ENCODE results near the gene TMC6.

The TMC6 gene

DNA sequence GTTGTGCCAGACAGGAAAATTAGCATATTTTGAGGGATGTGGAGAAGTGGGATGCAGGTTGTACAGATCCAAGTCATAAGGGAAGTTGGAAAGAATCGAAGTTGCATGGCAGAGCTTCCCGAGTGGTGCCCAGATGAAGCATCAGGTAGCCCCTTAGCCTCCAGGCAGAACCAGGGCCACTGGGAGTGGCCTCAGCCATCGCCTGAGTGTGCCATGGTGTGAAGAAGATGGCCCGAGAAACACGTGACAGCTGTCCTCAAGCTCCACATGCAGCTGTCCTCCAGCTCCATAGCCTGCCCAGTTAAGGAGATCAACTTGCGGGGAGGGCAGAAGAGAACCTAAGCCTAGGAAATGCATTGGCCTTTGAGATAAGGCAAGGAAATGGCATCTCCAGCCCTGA lies 33.5 kb downstream of the TMC6 start:
- Histone ChIP-seq H3K27me3 (ENCODE audit: insufficient read depth, low read length, poor library complexity) (no peaks in the 10 kb centered on the region), H4K20me1 (ENCODE audit: insufficient read depth, low read length) (no peaks in the 10 kb centered on the region), H2AFZ (ENCODE audit: low read depth, low read length) (no peak overlapping the region), H3K4me2 (ENCODE audit: insufficient read depth, low read length) (no peak overlapping the region), H3K36me3 (ENCODE audit: insufficient read depth, low read length) (peaks cover 99% of the 10 kb centered on the region), H3K9me3 (ENCODE audit: insufficient read depth, low read length, severe bottlenecking) (no peaks in the 10 kb centered on the region), H3K4me1 (ENCODE audit: insufficient read depth, low read length) (no peaks in the 10 kb centered on the region), H3K9ac (ENCODE audit: low read depth, low read length) (no peak overlapping the region), H3K27ac (ENCODE audit: low read length) (no peak overlapping the region), H3K4me3 (ENCODE audit: low read depth in 1 of 2, low read length in 2 of 2) (no peak overlapping the region), H3K79me2 (ENCODE audit: insufficient read depth, low read length) (no peaks in the 10 kb centered on the region)
- no peak for ATAC-seq (ENCODE audit: insufficient read depth, low read depth)
- TF ChIP-seq EZH2 (IDR thresholded peaks at IDR 0.05; ENCODE audit: borderline replicate concordance, low read depth, low read length, severe bottlenecking), result no peak
- TF ChIP-seq, protein P1, sequence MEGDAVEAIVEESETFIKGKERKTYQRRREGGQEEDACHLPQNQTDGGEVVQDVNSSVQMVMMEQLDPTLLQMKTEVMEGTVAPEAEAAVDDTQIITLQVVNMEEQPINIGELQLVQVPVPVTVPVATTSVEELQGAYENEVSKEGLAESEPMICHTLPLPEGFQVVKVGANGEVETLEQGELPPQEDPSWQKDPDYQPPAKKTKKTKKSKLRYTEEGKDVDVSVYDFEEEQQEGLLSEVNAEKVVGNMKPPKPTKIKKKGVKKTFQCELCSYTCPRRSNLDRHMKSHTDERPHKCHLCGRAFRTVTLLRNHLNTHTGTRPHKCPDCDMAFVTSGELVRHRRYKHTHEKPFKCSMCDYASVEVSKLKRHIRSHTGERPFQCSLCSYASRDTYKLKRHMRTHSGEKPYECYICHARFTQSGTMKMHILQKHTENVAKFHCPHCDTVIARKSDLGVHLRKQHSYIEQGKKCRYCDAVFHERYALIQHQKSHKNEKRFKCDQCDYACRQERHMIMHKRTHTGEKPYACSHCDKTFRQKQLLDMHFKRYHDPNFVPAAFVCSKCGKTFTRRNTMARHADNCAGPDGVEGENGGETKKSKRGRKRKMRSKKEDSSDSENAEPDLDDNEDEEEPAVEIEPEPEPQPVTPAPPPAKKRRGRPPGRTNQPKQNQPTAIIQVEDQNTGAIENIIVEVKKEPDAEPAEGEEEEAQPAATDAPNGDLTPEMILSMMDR (IDR thresholded peaks at IDR 0.05; ENCODE audit: borderline replicate concordance, extremely low read depth, low read length, poor library complexity, severe bottlenecking), result no peak
- no peak for DNase-seq

DNA sequence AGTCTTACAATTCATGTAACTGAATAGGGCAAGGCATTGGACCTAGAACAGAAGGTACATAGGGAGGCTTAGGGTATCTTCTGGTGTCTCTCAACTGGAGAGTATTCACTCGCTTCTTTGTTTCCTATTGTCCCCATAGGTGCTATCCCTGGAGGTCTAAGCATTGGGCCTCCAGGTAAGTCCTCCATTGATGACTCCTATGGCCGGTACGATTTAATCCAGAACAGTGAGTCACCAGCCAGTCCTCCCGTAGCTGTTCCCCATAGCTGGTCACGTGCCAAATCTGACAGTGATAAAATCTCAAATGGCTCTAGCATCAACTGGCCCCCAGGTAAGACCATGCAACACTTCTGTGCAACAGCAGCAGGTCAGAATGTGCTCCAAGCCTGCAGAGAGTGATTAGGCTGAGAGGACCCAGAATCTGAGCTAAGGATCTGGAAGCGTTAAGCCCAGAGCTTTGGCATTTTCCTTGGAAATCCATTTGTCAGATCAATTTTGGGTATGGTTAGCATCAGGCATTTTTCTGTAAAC lies 35.7 kb downstream of the TMC6 start:
- H2AFZ ChIP-seq (ENCODE audit: low read depth, low read length), result no peak overlapping the region
- ATAC-seq (ENCODE audit: insufficient read depth, low read depth) (no peak), DNase-seq (no peak)
- H4K20me1 ChIP-seq (ENCODE audit: insufficient read depth, low read length), result no peaks in the 10 kb centered on the region
- H3K4me2 ChIP-seq (ENCODE audit: insufficient read depth, low read length), result no peak overlapping the region
- no peaks in the 10 kb centered on the region for H3K79me2 ChIP-seq (ENCODE audit: insufficient read depth, low read length)
- H3K27me3 ChIP-seq (ENCODE audit: insufficient read depth, low read length, poor library complexity), result no peaks in the 10 kb centered on the region
- peaks cover 100% of the 10 kb centered on the region for H3K36me3 ChIP-seq (ENCODE audit: insufficient read depth, low read length)
- H3K9me3 ChIP-seq (ENCODE audit: insufficient read depth, low read length, severe bottlenecking), result no peaks in the 10 kb centered on the region
- no peaks in the 10 kb centered on the region for H3K4me1 ChIP-seq (ENCODE audit: insufficient read depth, low read length)
- no peak overlapping the region for H3K4me3 ChIP-seq (ENCODE audit: low read depth in 1 of 2, low read length in 2 of 2)
- no peak overlapping the region for H3K27ac ChIP-seq (ENCODE audit: low read length)
- no peak overlapping the region for H3K9ac ChIP-seq (ENCODE audit: low read depth, low read length)
- no peak for TF ChIP-seq EZH2 (IDR thresholded peaks at IDR 0.05; ENCODE audit: borderline replicate concordance, low read depth, low read length, severe bottlenecking)
- TF ChIP-seq, protein P1 (IDR thresholded peaks at IDR 0.05; ENCODE audit: borderline replicate concordance, extremely low read depth, low read length, poor library complexity, severe bottlenecking), result no peak

DNA sequence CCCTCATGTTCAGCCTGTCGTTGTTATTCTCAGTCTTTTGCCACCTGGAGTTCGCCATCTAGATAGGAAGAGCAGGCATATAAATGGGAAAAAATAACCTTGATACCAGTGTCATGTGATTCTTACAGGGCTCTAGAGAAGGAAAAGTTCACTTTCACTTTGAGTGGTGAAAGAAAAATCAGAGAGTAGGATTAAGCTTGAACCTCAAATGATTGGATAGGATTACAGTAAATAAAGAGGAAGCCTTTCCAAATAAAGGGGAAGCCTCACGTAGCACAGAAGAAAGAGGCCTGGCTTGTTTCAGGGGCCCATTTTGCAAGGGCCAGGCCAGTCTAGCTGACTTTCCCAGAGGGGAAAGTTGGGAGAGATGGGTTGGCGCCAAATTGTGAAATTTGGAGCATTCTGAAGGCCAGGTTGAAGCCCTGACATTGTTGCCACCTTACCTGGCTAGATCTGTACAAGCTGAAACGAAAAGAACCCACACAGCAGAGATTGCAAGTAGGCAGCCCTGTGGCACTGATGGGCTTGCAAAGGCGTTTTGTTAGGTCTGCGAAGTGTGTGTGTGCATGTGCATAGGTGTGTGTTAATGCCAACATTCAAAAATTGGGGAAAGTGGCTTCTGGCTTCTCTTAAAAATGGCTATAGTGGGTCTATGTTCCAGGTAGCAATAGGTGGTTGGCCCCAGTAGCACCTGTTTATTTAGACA lies 38.8 kb downstream of the TMC6 start:
- no peaks in the 10 kb centered on the region for H3K4me1 ChIP-seq (ENCODE audit: insufficient read depth, low read length)
- peaks cover 100% of the 10 kb centered on the region for H3K36me3 ChIP-seq (ENCODE audit: insufficient read depth, low read length)
- TF ChIP-seq, protein P1 (IDR thresholded peaks at IDR 0.05; ENCODE audit: borderline replicate concordance, extremely low read depth, low read length, poor library complexity, severe bottlenecking), result no peak
- TF ChIP-seq EZH2 (IDR thresholded peaks at IDR 0.05; ENCODE audit: borderline replicate concordance, low read depth, low read length, severe bottlenecking), result no peak
- no peaks in the 10 kb centered on the region for H3K9me3 ChIP-seq (ENCODE audit: insufficient read depth, low read length, severe bottlenecking)
- H3K9ac ChIP-seq (ENCODE audit: low read depth, low read length), result no peak overlapping the region
- no peaks in the 10 kb centered on the region for H3K27me3 ChIP-seq (ENCODE audit: insufficient read depth, low read length, poor library complexity)
- ATAC-seq (ENCODE audit: insufficient read depth, low read depth) (no peak), DNase-seq (no peak)
- no peak overlapping the region for H3K4me3 ChIP-seq (ENCODE audit: low read depth in 1 of 2, low read length in 2 of 2)
- H2AFZ ChIP-seq (ENCODE audit: low read depth, low read length), result no peak overlapping the region
- H4K20me1 ChIP-seq (ENCODE audit: insufficient read depth, low read length), result no peaks in the 10 kb centered on the region
- H3K79me2 ChIP-seq (ENCODE audit: insufficient read depth, low read length), result no peaks in the 10 kb centered on the region
- no peak overlapping the region for H3K27ac ChIP-seq (ENCODE audit: low read length)
- H3K4me2 ChIP-seq (ENCODE audit: insufficient read depth, low read length), result no peak overlapping the region

All from DND-41 (cell line).